ENCODE data around the gene LRRC57. TPM values are rescaled to one million over a fixed set of nuclear protein-coding genes. Genes with fewer than 3 reads are reported as not detected.
"Not testable (repeated sequence)": the region's sequence is repeated elsewhere in the genome, so short reads cannot be mapped to it uniquely, and the experiment has no call there.

The LRRC57 gene
- total and polyA plus RNA-seq, 2 donors (not counting 3 experiments of a cell fraction or from before 2014, with no cell fraction given) = 13.4 to 39.2 TPM

GRCh38 chr15:42558739-42559138, 10.1 kb upstream of the LRRC57 start:
- Histone ChIP-seq H3K27ac (ENCODE audit: insufficient read depth, low read depth, low read length) (no peak overlapping the region), H3K27me3 (ENCODE audit: control insufficient read depth in 2 of 2, insufficient read depth in 2 of 2, low read length in 2 of 2) (no peaks in the 10 kb centered on the region), H2AFZ (ENCODE audit: low read depth, low read length) (no peak overlapping the region), H4K20me1 (replicated peaks; ENCODE audit: control insufficient read depth, extremely low read depth, insufficient read depth, low read length) (peaks cover 3% of the 10 kb centered on the region), H3K9me1 (replicated peaks; ENCODE audit: control insufficient read depth, extremely low read depth, insufficient read depth, low read length) (no peaks in the 10 kb centered on the region), H3K4me3 (replicated peaks in 1 of 3; ENCODE audit: insufficient read depth in 1 of 3, low read depth in 1 of 3, low read length in 3 of 3) (no peak overlapping the region), H3K36me3 (ENCODE audit: control insufficient read depth in 2 of 2, extremely low read depth in 1 of 2, insufficient read depth in 2 of 2, low read length in 2 of 2) (peaks cover 5 to 8% of the 10 kb centered on the region in 2 experiments), H3K9me3 (replicated peaks; ENCODE audit: control insufficient read depth, insufficient read depth, low read length) (no peaks in the 10 kb centered on the region), H3K79me2 (ENCODE audit: control insufficient read depth, insufficient read depth, low read length) (peaks cover 25% of the 10 kb centered on the region), H3K4me2 (ENCODE audit: insufficient read depth, low read length) (no peak overlapping the region), H3K4me1 (ENCODE audit: control insufficient read depth, extremely low read depth, insufficient read depth, low read length) (no peaks in the 10 kb centered on the region), H3K9ac (replicated peaks; ENCODE audit: extremely low read depth, insufficient read depth, low read length) (no peak overlapping the region)
- no TSS peak for BruUV-seq (replicated peaks)
- dilution Hi-C loops (cut with MboI; ENCODE audit: extremely low pct_ligation_motif_present, low sequenced_read_pairs) = no loop called here
- CTCF ChIA-PET = no interaction called here
- POLR2A ChIA-PET = no interaction called here
- TF ChIP-seq EZH2 (IDR thresholded peaks at IDR 0.05; ENCODE audit: borderline replicate concordance, low read depth, low read length, severe bottlenecking) = no peak
- TF ChIP-seq, protein P1, sequence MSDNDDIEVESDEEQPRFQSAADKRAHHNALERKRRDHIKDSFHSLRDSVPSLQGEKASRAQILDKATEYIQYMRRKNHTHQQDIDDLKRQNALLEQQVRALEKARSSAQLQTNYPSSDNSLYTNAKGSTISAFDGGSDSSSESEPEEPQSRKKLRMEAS (IDR thresholded peaks at IDR 0.05; ENCODE audit: insufficient read depth, insufficient read length) = no peak
- no peak for TF ChIP-seq GATA2 (IDR thresholded peaks at IDR 0.05; ENCODE audit: insufficient read depth, insufficient read length, low read depth, low read length)
- TF ChIP-seq JUN (IDR thresholded peaks at IDR 0.05; ENCODE audit: borderline replicate concordance, insufficient read depth, insufficient read length, low read depth) = no peak
- TF ChIP-seq MYC (IDR thresholded peaks at IDR 0.05; ENCODE audit: low read depth, low read length) = no peak
- no peak for TF ChIP-seq FOS (IDR thresholded peaks at IDR 0.05; ENCODE audit: borderline replicate concordance, insufficient read depth, low read length)
- TF ChIP-seq CTCF (IDR thresholded peaks at IDR 0.05; ENCODE audit: extremely low read depth in 1 of 2, insufficient read depth in 1 of 2, low read depth in 1 of 2, low read length in 2 of 2) = no peak
- no peak for TF ChIP-seq POLR2AphosphoS5 (IDR thresholded peaks at IDR 0.05; ENCODE audit: insufficient read depth, low read depth, low read length)
- TF ChIP-seq POLR2A (IDR thresholded peaks at IDR 0.05; ENCODE audit: low read depth, low read length) = no peak
- intact Hi-C loops (cut with micrococcal nuclease) = no loop called here
- FAIRE-seq (no peak), DNase-seq (ENCODE audit: low read depth, low spot score) (no peak)

GRCh38 chr15:42556550-42557207, 8.1 kb upstream of the LRRC57 start:
- POLR2A ChIA-PET = interaction anchor here (0.6 kb wide), 1 partner anchor 19 kb away, joined by 3 read pairs; the partner anchor contains the start of gene STARD9
- FAIRE-seq; H3K36me3 ChIP-seq (ENCODE audit: control insufficient read depth in 2 of 2, extremely low read depth in 1 of 2, insufficient read depth in 2 of 2, low read length in 2 of 2): not testable (repeated sequence)

More at GRCh38 chr15:42556550-42557207, 8.1 kb upstream of the LRRC57 start:
- BruUV-seq (replicated peaks); intact Hi-C loops (cut with micrococcal nuclease); H3K4me2 ChIP-seq (ENCODE audit: insufficient read depth, low read length); dilution Hi-C loops (cut with MboI; ENCODE audit: extremely low pct_ligation_motif_present, low sequenced_read_pairs); H2AFZ ChIP-seq (ENCODE audit: low read depth, low read length); H3K27ac ChIP-seq (ENCODE audit: insufficient read depth, low read depth, low read length); H3K4me1 ChIP-seq (ENCODE audit: control insufficient read depth, extremely low read depth, insufficient read depth, low read length); H3K9ac ChIP-seq (replicated peaks; ENCODE audit: extremely low read depth, insufficient read depth, low read length); H3K27me3 ChIP-seq (ENCODE audit: control insufficient read depth in 2 of 2, insufficient read depth in 2 of 2, low read length in 2 of 2); H4K20me1 ChIP-seq (replicated peaks; ENCODE audit: control insufficient read depth, extremely low read depth, insufficient read depth, low read length); H3K9me1 ChIP-seq (replicated peaks; ENCODE audit: control insufficient read depth, extremely low read depth, insufficient read depth, low read length); DNase-seq (ENCODE audit: low read depth, low spot score); H3K4me3 ChIP-seq (replicated peaks in 1 of 3; ENCODE audit: insufficient read depth in 1 of 3, low read depth in 1 of 3, low read length in 3 of 3); H3K9me3 ChIP-seq (replicated peaks; ENCODE audit: control insufficient read depth, insufficient read depth, low read length): not testable (repeated sequence)
- peaks cover 43% of the 10 kb centered on the region for H3K79me2 ChIP-seq (ENCODE audit: control insufficient read depth, insufficient read depth, low read length)
- CTCF ChIA-PET = interaction anchor here (1.5 kb wide), 1 partner anchor 93 kb away, joined by 3 read pairs; no protein-coding TSS in a partner anchor
